ENCODE results near the gene DDRGK1. TPM values are rescaled to one million over a fixed set of nuclear protein-coding genes. Genes with fewer than 3 reads are reported as not detected.

Gene DDRGK1
- polyA plus RNA-seq, 3 donors = 39.9 to 42.7 (median 42.6) TPM

DNA sequence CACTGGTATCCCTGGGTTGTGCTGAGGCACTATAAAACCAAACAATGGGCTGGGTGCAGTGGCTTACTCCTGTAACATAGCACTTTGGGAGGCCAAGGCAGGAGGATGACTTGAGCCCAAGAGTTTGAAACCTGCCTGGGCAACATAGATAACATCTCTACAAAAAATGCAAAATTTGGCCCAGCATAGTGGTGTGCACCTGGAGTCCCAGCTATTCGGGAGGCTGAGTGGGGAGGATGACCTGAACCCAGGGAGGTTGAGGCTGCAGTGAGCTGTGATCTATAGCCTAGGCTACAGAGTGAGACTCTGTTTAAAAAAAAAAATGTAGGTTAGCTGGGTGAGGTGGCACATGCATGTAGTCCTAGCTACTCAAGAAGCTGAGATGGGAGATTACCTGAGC is 42.2 kb upstream of the DDRGK1 start:
- Histone ChIP-seq H2AFZ (ENCODE audit: insufficient read depth, low read depth, low read length, poor library complexity, severe bottlenecking) (no peak overlapping the region), H3K4me1 (ENCODE audit: control insufficient read depth in 1 of 2, insufficient read depth in 2 of 2, low read length in 2 of 2) (peaks cover 8 to 9% of the 10 kb centered on the region in 2 donors), H3K27me3 (ENCODE audit: control insufficient read depth in 2 of 2, insufficient read depth in 2 of 2, low read length in 2 of 2) (peaks cover 16 to 75% of the 10 kb centered on the region in 2 donors), H4K20me1 (ENCODE audit: insufficient read depth, low read length) (peaks cover 9% of the 10 kb centered on the region), H3K36me3 (replicated peaks in 1 of 2; ENCODE audit: control insufficient read depth in 1 of 2, insufficient read depth in 2 of 2, low read length in 2 of 2) (peaks cover 6 to 15% of the 10 kb centered on the region in 2 donors), H3K9me3 (replicated peaks in 1 of 2; ENCODE audit: control insufficient read depth in 1 of 2, insufficient read depth in 1 of 2, low read length in 2 of 2) (peaks cover 0 to 14% of the 10 kb centered on the region in 2 donors), H3K9ac (ENCODE audit: insufficient read depth, low read length, poor library complexity, severe bottlenecking) (no peak overlapping the region), H3K4me3 (replicated peaks in 1 of 3; ENCODE audit: low read depth in 2 of 3, low read length in 3 of 3) (no peak overlapping the region), H3K79me2 (ENCODE audit: insufficient read depth, low read length) (no peaks in the 10 kb centered on the region), H3K27ac (ENCODE audit: low read depth in 1 of 2, low read length in 2 of 2) (no peak overlapping the region), H3K4me2 (replicated peaks; ENCODE audit: extremely low read depth, low read length, poor library complexity, severe bottlenecking) (no peak overlapping the region)
- peak overlapping the region in 1 of 2 donors; percentile 11 for H3K4me3 Mint-ChIP-seq
- DNase-seq = no peak
- TF ChIP-seq CTCF (IDR thresholded peaks at IDR 0.05) = no peak
- intact Hi-C loops (cut with micrococcal nuclease) = no loop called here
- H3K36me3 Mint-ChIP-seq = peaks cover 18 to 20% of the 10 kb centered on the region in 2 donors
- H3K9me3 Mint-ChIP-seq = peaks cover 0 to 11% (median 1%) of the 10 kb centered on the region in 7 donors
- peaks cover 12% of the 10 kb centered on the region for H3K4me1 Mint-ChIP-seq
- WGBS (ENCODE audit: insufficient coverage) = 100% methylated on average over 1 of the region's 1 CpG
- peaks cover 65 to 88% (median 77%) of the 10 kb centered on the region in 3 donors for H3K27me3 Mint-ChIP-seq (ENCODE audit: low read depth in 3 of 3)
- no peak overlapping the region for H3K27ac Mint-ChIP-seq

GRCh38 chr20:3245711-3246110 is 41.2 kb upstream of the DDRGK1 start:
- peaks cover 21 to 83% of the 10 kb centered on the region in 2 donors for H3K27me3 ChIP-seq (ENCODE audit: control insufficient read depth in 2 of 2, insufficient read depth in 2 of 2, low read length in 2 of 2)
- no peak overlapping the region for H3K4me2 ChIP-seq (replicated peaks; ENCODE audit: extremely low read depth, low read length, poor library complexity, severe bottlenecking)
- peaks cover 0 to 14% of the 10 kb centered on the region in 2 donors for H3K9me3 ChIP-seq (replicated peaks in 1 of 2; ENCODE audit: control insufficient read depth in 1 of 2, insufficient read depth in 1 of 2, low read length in 2 of 2)
- DNase-seq = no peak
- no peak overlapping the region for H2AFZ ChIP-seq (ENCODE audit: insufficient read depth, low read depth, low read length, poor library complexity, severe bottlenecking)
- H3K4me3 ChIP-seq (replicated peaks in 1 of 3; ENCODE audit: low read depth in 2 of 3, low read length in 3 of 3) = no peak overlapping the region
- H3K9me3 Mint-ChIP-seq = peaks cover 0 to 10% (median 2%) of the 10 kb centered on the region in 7 donors
- TF ChIP-seq CTCF (IDR thresholded peaks at IDR 0.05) = no peak
- peaks cover 2 to 5% of the 10 kb centered on the region in 2 donors for H3K36me3 ChIP-seq (replicated peaks in 1 of 2; ENCODE audit: control insufficient read depth in 1 of 2, insufficient read depth in 2 of 2, low read length in 2 of 2)
- no peak overlapping the region for H3K27ac Mint-ChIP-seq
- peaks cover 12% of the 10 kb centered on the region for H3K4me1 Mint-ChIP-seq
- WGBS (ENCODE audit: insufficient coverage) = no CpG with 5 or more reads among the region's 4 CpGs
- H3K4me3 Mint-ChIP-seq = peak overlapping the region in 1 of 2 donors; percentile 47
- H4K20me1 ChIP-seq (ENCODE audit: insufficient read depth, low read length) = peaks cover 9% of the 10 kb centered on the region
- H3K27me3 Mint-ChIP-seq (ENCODE audit: low read depth in 3 of 3) = peaks cover 74 to 93% (median 81%) of the 10 kb centered on the region in 3 donors
- peaks cover 9 to 10% of the 10 kb centered on the region in 2 donors for H3K36me3 Mint-ChIP-seq
- H3K27ac ChIP-seq (ENCODE audit: low read depth in 1 of 2, low read length in 2 of 2) = no peak overlapping the region
- no peak overlapping the region for H3K9ac ChIP-seq (ENCODE audit: insufficient read depth, low read length, poor library complexity, severe bottlenecking)
- intact Hi-C loops (cut with micrococcal nuclease) = no loop called here
- peaks cover 8 to 9% of the 10 kb centered on the region in 2 donors for H3K4me1 ChIP-seq (ENCODE audit: control insufficient read depth in 1 of 2, insufficient read depth in 2 of 2, low read length in 2 of 2)
- no peaks in the 10 kb centered on the region for H3K79me2 ChIP-seq (ENCODE audit: insufficient read depth, low read length)
